Loucy (cell line): ENCODE measurements around the gene FBH1.

Source experiments
- CTCF ChIP-seq: fragments of 200-600 bp; sonication (generic); conservative IDR thresholded peaks from 2 replicates; pipeline ENCODE4 v1.5.1; 2014; ENCODE audit warnings: mild to moderate bottlenecking, antibody characterized with exemption, low read length
- EZH2phosphoT487 ChIP-seq: fragments of 200-600 bp; IDR thresholded peaks from 2 replicates; pipeline ENCODE4 v1.6.1; 2018; ENCODE audit warnings: antibody characterized with exemption, mild to moderate bottlenecking, moderate library complexity, borderline replicate concordance

GRCh38 chr10:5942474-5942873 is 52.4 kb downstream of the FBH1 start:
- TF ChIP-seq CTCF (no peak), EZH2phosphoT487 (no peak)
